ENCODE measurements around the gene TEX29.

Gene TEX29

GRCh38 chr13:111344471-111345191, 24.2 kb downstream of the TEX29 start:
- no peak for DNase-seq

GRCh38 chr13:111345682-111346081, 25.2 kb downstream of the TEX29 start:
- DNase-seq, result no peak

GRCh38 chr13:111346101-111346680, 25.7 kb downstream of the TEX29 start:
- no peak for DNase-seq

- DNase-seq, result no peak
These were observed 27.0 kb downstream of the TEX29 start for GRCh38 chr13:111347438-111347837.

GRCh38 chr13:111353508-111353907, 33.1 kb downstream of the TEX29 start:
- no peak for DNase-seq

GRCh38 chr13:111354789-111355188, 34.3 kb downstream of the TEX29 start:
- DNase-seq, result no peak

- DNase-seq, result no peak
These were observed 36.4 kb downstream of the TEX29 start for GRCh38 chr13:111356795-111357194.

- DNase-seq, result no peak
These were observed 38.9 kb downstream of the TEX29 start for GRCh38 chr13:111359237-111359915.

- DNase-seq, result no peak
These were observed 39.5 kb downstream of the TEX29 start for GRCh38 chr13:111359930-111360329.

GRCh38 chr13:111360452-111360851, 40.0 kb downstream of the TEX29 start:
- no peak for DNase-seq

- no peak for DNase-seq
These were observed 40.8 kb downstream of the TEX29 start for GRCh38 chr13:111361046-111361872.

- DNase-seq, result no peak
These were observed 41.6 kb downstream of the TEX29 start for GRCh38 chr13:111361873-111362648.

- DNase-seq, result no peak
These were observed 42.7 kb downstream of the TEX29 start for GRCh38 chr13:111363121-111363520.

- no peak for DNase-seq
These were observed 43.1 kb downstream of the TEX29 start for GRCh38 chr13:111363591-111363990.

GRCh38 chr13:111365149-111366005, 44.9 kb downstream of the TEX29 start:
- DNase-seq, result no peak

- no peak for DNase-seq
These were observed 46.9 kb downstream of the TEX29 start for GRCh38 chr13:111367340-111367739.

GRCh38 chr13:111368091-111368490, 47.6 kb downstream of the TEX29 start:
- DNase-seq, result no peak

- DNase-seq, result no peak
These were observed 49.7 kb downstream of the TEX29 start for GRCh38 chr13:111370147-111370546.

GRCh38 chr13:111370570-111371535, 50.4 kb downstream of the TEX29 start:
- DNase-seq, result no peak

GRCh38 chr13:111371720-111372119, 51.3 kb downstream of the TEX29 start:
- no peak for DNase-seq

Measured in CD4-positive, alpha-beta T cell treated with Interleukin-15 for 1 hour (primary cell).